ENCODE results near the gene PAX8.

Gene PAX8

DNA sequence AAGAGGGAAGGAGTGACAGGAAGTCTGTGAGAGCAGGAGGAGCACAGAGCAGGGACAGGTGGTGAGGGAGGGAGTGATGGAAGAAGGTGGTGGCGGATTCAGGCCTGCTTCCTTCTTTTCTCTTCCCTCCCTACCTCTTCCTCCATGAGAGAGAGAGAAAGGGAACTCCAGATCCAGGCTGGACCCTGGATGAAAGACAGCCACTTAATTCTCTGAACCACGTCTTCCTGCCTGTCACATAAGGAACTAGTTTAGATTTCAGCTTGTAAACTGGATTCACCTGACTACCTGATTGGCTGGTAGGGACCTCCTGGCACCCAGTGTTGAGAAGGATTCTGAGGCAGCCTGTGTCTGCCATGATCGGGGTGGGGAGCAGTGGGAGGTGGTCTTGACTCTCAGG, 48.9 kb downstream of the PAX8 start:
- DNase-seq (ENCODE audit: low spot score): no peak
- POLR2A ChIA-PET (ENCODE audit: low non-redundant PET): no interaction called here
- CTCF ChIA-PET: interaction anchor here (1.0 kb wide), 1 partner anchor 30 kb away, joined by 3 read pairs; no protein-coding TSS in a partner anchor
- no peak overlapping the region for H3K27ac ChIP-seq
- TF ChIP-seq, protein P1, sequence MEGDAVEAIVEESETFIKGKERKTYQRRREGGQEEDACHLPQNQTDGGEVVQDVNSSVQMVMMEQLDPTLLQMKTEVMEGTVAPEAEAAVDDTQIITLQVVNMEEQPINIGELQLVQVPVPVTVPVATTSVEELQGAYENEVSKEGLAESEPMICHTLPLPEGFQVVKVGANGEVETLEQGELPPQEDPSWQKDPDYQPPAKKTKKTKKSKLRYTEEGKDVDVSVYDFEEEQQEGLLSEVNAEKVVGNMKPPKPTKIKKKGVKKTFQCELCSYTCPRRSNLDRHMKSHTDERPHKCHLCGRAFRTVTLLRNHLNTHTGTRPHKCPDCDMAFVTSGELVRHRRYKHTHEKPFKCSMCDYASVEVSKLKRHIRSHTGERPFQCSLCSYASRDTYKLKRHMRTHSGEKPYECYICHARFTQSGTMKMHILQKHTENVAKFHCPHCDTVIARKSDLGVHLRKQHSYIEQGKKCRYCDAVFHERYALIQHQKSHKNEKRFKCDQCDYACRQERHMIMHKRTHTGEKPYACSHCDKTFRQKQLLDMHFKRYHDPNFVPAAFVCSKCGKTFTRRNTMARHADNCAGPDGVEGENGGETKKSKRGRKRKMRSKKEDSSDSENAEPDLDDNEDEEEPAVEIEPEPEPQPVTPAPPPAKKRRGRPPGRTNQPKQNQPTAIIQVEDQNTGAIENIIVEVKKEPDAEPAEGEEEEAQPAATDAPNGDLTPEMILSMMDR (conservative IDR thresholded peaks at IDR 0.05; ENCODE audit: low read depth): no peak

DNA sequence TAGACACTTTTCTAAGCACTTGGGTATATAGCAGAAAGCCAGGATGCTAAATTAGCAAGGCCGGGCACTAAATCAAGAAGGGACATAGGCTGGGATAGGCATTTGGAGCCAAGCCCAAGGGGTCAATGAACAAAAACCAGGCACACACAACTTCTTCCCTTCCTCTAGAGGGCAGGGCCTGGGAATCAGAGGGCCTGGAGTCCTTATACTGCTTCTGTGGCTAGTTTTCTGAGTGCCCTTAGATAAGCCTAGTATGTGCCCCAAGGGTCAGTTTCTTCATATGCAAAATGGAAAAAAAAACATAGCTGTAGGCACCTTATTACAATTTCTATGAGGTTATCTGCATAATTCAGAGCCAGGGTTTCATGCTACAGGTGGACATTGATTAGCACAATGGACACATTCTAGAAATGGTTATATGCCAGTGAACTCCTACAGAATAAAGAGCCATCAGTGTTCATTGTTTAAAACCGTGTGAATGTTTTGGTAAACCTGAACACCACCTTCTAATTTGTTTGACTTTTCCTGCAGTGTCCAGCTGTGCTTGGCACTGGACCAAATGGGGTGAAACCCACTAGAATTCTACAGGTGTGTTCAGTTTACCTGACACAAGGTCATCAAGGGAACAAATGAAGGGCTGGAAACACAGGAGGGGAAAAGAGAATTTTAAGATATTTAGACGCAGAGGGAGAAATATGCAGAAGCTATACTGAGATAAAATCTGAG, 49.6 kb downstream of the PAX8 start:
- H3K27ac ChIP-seq: no peak overlapping the region
- TF ChIP-seq, protein P1 (conservative IDR thresholded peaks at IDR 0.05; ENCODE audit: low read depth): no peak
- CTCF ChIA-PET: interaction anchor here (1.0 kb wide), 1 partner anchor 30 kb away, joined by 3 read pairs; no protein-coding TSS in a partner anchor
- DNase-seq (ENCODE audit: low spot score): no peak
- POLR2A ChIA-PET (ENCODE audit: low non-redundant PET): no interaction called here

DNA sequence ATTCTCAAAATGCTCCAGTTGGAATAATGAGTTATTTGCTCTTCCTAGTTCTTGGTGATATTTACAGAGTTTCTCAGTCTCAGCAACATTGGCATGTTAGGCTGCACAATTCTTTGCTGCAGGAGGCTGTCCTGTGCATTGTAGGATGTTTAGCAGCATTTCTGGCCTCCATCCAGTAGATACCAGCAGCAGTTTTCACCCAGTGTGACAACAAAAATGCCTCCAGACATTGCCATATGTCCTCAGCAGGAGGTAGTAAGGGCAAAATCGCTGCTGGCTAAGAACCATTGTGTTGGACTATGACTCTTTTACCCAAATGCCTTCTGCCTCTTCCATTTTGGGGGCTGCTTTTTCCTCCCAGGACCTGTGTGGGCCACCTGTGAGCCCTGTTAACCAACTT, 50.4 kb downstream of the PAX8 start:
- DNase-seq (ENCODE audit: low spot score): no peak
- H3K27ac ChIP-seq: no peak overlapping the region
- POLR2A ChIA-PET (ENCODE audit: low non-redundant PET): no interaction called here
- CTCF ChIA-PET: no interaction called here
- TF ChIP-seq, protein P1 (conservative IDR thresholded peaks at IDR 0.05; ENCODE audit: low read depth): no peak

DNA sequence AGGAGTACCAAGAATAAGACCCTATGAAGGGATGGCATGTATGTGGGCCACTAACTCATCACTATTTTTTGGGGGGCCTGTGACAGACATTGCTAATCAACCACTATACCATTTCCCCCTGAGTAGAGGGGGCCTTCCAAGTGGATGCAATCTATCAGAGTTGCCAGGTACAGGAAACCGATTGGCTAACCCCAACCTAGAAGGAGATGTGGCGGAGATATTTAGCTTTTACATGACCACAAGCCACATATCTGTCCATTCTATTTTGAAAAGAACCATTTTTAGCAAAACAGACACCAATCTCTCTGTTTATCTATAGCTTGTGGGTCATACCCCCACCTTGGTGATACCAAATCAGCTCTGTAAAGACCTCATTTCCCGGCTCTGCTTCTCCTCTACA, 51.0 kb downstream of the PAX8 start:
- ChIA-PET CTCF (interaction anchor here (0.6 kb wide), 1 partner anchor 154 kb away, joined by 4 read pairs; no protein-coding TSS in a partner anchor), POLR2A (ENCODE audit: low non-redundant PET) (no interaction called here)
- DNase-seq (ENCODE audit: low spot score): no peak
- H3K27ac ChIP-seq: no peak overlapping the region
- TF ChIP-seq, protein P1 (conservative IDR thresholded peaks at IDR 0.05; ENCODE audit: low read depth): no peak

DNA sequence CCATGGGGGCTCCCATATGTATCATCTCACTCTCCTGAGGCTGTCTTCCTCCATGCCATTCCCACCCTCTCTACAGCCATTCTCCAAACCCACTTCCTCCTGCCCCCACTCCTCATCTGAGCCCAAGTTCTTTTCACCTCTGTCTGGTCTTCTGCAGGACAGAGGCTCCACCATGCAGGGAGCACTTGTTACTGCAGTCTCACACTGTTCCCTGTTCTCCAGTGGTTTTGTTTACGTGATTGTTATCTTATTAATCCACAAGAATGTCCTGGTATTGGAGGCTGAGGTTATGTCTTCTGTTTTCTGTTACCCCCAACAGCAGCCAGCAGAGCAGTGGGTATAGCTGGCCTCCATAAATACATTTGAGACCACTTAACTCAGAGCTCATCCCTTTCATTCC, 51.4 kb downstream of the PAX8 start:
- DNase-seq (ENCODE audit: low spot score): no peak
- no peak overlapping the region for H3K27ac ChIP-seq
- ChIA-PET POLR2A (ENCODE audit: low non-redundant PET) (no interaction called here), CTCF (interaction anchor here (0.6 kb wide), 1 partner anchor 155 kb away, joined by 4 read pairs; no protein-coding TSS in a partner anchor)
- TF ChIP-seq, protein P1 (conservative IDR thresholded peaks at IDR 0.05; ENCODE audit: low read depth): no peak

DNA sequence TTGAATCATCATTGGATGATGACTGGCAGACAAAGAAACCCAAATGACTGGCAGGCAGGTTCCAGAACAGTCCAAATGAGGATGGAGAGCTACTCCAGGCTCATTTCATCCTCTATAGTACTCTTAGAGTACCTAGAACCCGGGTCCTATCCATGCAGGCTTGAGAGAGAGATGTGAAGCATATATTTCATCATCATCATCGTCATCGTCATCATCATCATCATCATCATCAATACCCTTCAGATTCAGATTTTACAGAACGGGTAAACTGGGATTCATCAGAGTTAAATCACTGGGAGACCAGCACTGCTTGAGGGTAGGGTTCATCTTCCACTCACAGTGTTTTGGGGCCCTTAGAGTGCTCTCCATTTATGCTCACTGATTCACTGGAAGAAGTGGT, 52.3 kb downstream of the PAX8 start:
- CTCF ChIA-PET: no interaction called here
- DNase-seq (ENCODE audit: low spot score): no peak
- POLR2A ChIA-PET (ENCODE audit: low non-redundant PET): no interaction called here
- TF ChIP-seq, protein P1 (conservative IDR thresholded peaks at IDR 0.05; ENCODE audit: low read depth): no peak
- no peak overlapping the region for H3K27ac ChIP-seq
